Activated T-helper 17 cell treated with anti-CD3 and anti-CD28 coated beads, Interleukin-2, amount 50 U/mL, for 72 hours (primary cell): ENCODE data around the gene MUC5AC. TPM values are rescaled to one million over a fixed set of nuclear protein-coding genes. Genes with fewer than 3 reads are reported as not detected.
"Not testable (repeated sequence)": the region's sequence is repeated elsewhere in the genome, so short reads cannot be mapped to it uniquely, and the experiment has no call there.

Experiments
- ATAC-seq: fragments of 150-1000 bp; cut with Tn5 transposase; replicated peaks from 2 replicates; pipeline ENCODE4 v1.10.0; 2021; ENCODE audit warnings: mild to moderate bottlenecking, moderate library complexity
- H3K27ac Mint-ChIP-seq: one replicate; pipeline ENCODE4 v1.8.0; 2022; ENCODE audit warnings: mixed read lengths
- H3K27me3 Mint-ChIP-seq: one replicate; pipeline ENCODE4 v1.8.0; 2022; ENCODE audit warnings: mixed read lengths
- H3K36me3 Mint-ChIP-seq: one replicate; pipeline ENCODE4 v1.8.0; 2022; ENCODE audit warnings: low read depth, mild to moderate bottlenecking, mixed read lengths
- H3K4me1 Mint-ChIP-seq: one replicate; pipeline ENCODE4 v1.8.0; 2022; ENCODE audit warnings: mixed read lengths
- H3K4me3 Mint-ChIP-seq: one replicate; pipeline ENCODE4 v1.8.0; 2022; ENCODE audit warnings: mild to moderate bottlenecking, mixed read lengths
- H3K9me3 Mint-ChIP-seq: one replicate; pipeline ENCODE4 v1.8.0; 2022; ENCODE audit warnings: mixed read lengths
- total RNA-seq, 2 donors: library from RNA; stranded (reverse); gene quantifications; one replicate each; pipeline ENCODE4 v1.2.3, GENCODE V29; 2022

Gene MUC5AC
- total RNA-seq, 2 donors from 2014 or later: not detected

GRCh38 chr11:1171985-1172728 is 14.4 kb downstream of the MUC5AC start:
- Mint-ChIP-seq H3K4me3 (no peak overlapping the region), H3K4me1 (peaks cover 8% of the 10 kb centered on the region), H3K27ac (no peak overlapping the region), H3K36me3 (no peaks in the 10 kb centered on the region), H3K27me3 (peaks cover 4% of the 10 kb centered on the region), H3K9me3 (peaks cover 8% of the 10 kb centered on the region)
- ATAC-seq: no peak

DNA sequence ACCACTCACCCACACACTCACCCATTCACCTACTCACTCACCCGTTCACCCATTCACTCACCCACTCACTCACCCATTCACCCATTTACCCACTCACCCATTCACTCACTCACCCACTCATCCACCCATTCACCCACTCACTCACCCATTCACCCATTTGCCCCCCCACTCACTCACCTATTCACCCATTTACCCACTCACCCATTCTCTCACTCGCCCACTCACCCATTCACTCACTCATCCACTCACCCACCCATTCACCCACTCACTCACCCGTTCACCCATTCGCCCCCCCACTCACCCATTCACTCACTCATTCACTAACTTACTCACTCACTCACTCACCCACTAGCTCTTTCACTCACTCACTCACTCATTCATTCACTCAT is 15.0 kb downstream of the MUC5AC start:
- no peak overlapping the region for H3K4me3 Mint-ChIP-seq
- H3K27me3 Mint-ChIP-seq: peaks cover 4% of the 10 kb centered on the region
- no peak overlapping the region for H3K27ac Mint-ChIP-seq
- ATAC-seq: no peak
- H3K9me3 Mint-ChIP-seq: peaks cover 8% of the 10 kb centered on the region
- no peaks in the 10 kb centered on the region for H3K36me3 Mint-ChIP-seq
- peaks cover 8% of the 10 kb centered on the region for H3K4me1 Mint-ChIP-seq

DNA sequence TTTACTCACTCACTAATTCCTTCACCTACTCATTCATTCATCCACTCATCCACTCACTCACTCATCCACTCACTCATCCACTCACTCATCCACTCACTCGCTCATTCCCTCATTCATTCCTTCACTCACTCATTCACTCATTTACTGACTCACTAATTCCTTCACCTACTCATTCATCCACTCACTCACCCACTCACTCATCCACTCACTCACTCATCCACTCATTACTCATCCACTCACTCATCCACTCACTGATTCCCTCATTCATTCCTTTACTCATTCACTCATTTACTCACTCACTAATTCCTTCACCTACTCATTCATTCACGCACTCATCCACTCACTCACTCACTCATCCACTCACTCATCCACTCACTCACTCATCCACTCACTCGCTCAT is 15.6 kb downstream of the MUC5AC start:
- H3K27me3 Mint-ChIP-seq, ATAC-seq, H3K4me1 Mint-ChIP-seq, H3K36me3 Mint-ChIP-seq, H3K4me3 Mint-ChIP-seq, H3K9me3 Mint-ChIP-seq, H3K27ac Mint-ChIP-seq: not testable (repeated sequence)

- no peaks in the 10 kb centered on the region for H3K36me3 Mint-ChIP-seq
- peaks cover 8% of the 10 kb centered on the region for H3K4me1 Mint-ChIP-seq
- H3K9me3 Mint-ChIP-seq: peaks cover 8% of the 10 kb centered on the region
- H3K27ac Mint-ChIP-seq: no peak overlapping the region
- peaks cover 4% of the 10 kb centered on the region for H3K27me3 Mint-ChIP-seq
- H3K4me3 Mint-ChIP-seq: no peak overlapping the region
- ATAC-seq: no peak
Observed at GRCh38 chr11:1174441-1175370, 17.0 kb downstream of the MUC5AC start.

DNA sequence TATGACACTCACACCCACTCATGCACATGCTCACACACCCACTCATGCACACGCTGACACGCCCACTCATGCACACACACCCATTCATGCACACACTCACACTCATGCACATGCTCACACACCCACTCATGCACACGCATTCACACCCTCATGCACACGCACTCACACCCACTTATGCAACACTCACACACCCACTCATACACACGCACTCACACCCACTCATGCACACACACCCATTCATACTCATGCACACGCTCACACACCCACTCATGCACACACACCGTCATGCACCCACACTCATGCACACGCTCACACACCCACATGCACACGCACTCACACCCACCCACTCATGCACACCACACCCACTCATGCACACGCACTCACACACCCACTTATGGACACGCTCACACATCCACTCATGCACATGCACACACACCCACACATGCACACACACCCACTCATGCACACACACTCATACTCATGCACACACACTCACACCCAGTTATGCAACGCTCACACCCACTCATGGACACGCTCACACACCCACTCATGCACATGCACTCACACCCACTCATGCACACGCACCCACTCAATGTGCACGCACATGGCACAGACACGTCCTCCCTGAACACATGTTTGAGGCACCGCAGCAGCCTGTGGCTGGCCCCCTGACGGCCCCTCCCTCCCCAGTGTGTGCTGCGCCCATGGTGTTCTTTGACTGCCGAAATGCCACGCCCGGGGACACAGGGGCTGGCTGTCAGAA is 17.9 kb downstream of the MUC5AC start:
- H3K27me3 Mint-ChIP-seq: peaks cover 4% of the 10 kb centered on the region
- H3K27ac Mint-ChIP-seq: no peak overlapping the region
- peaks cover 8% of the 10 kb centered on the region for H3K9me3 Mint-ChIP-seq
- H3K4me3 Mint-ChIP-seq: no peak overlapping the region
- H3K4me1 Mint-ChIP-seq: peaks cover 8% of the 10 kb centered on the region
- H3K36me3 Mint-ChIP-seq: no peaks in the 10 kb centered on the region
- ATAC-seq: no peak

DNA sequence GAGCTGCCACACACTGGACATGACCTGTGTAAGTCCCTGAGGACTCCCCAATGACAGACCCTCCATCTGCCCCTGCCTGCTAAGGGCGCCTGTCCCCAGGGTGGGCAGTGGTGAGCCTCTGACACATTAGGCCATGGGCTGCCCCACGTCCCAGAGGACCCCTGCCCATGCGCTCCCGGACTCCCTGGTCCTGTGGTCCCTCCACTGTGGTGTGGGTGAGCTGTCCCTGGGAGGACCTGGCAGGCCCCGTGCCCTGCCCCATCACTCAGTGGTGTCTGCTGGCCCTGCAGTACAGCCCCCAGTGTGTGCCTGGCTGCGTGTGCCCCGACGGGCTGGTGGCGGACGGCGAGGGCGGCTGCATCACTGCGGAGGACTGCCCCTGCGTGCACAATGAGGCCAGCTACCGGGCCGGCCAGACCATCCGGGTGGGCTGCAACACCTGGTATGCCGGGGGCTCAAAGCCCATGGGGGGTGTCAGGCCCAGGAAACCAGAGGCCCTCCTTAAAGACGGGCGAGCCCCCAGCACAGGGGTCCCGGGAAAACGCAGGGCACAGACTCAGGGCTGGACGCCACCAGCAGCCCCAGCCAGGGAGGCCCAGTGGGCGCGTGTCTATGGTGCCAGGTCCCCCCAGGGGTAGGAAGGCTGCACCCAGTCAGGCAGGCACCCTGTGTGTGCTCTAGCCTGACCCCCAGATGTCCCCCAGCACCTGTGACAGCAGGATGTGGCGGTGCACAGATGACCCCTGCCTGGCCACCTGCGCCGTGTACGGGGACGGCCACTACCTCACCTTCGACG is 18.7 kb downstream of the MUC5AC start:
- Mint-ChIP-seq H3K27ac (no peak overlapping the region), H3K9me3 (peaks cover 3% of the 10 kb centered on the region), H3K4me1 (peaks cover 8% of the 10 kb centered on the region), H3K36me3 (no peaks in the 10 kb centered on the region), H3K4me3 (no peak overlapping the region), H3K27me3 (peaks cover 4% of the 10 kb centered on the region)
- no peak for ATAC-seq

DNA sequence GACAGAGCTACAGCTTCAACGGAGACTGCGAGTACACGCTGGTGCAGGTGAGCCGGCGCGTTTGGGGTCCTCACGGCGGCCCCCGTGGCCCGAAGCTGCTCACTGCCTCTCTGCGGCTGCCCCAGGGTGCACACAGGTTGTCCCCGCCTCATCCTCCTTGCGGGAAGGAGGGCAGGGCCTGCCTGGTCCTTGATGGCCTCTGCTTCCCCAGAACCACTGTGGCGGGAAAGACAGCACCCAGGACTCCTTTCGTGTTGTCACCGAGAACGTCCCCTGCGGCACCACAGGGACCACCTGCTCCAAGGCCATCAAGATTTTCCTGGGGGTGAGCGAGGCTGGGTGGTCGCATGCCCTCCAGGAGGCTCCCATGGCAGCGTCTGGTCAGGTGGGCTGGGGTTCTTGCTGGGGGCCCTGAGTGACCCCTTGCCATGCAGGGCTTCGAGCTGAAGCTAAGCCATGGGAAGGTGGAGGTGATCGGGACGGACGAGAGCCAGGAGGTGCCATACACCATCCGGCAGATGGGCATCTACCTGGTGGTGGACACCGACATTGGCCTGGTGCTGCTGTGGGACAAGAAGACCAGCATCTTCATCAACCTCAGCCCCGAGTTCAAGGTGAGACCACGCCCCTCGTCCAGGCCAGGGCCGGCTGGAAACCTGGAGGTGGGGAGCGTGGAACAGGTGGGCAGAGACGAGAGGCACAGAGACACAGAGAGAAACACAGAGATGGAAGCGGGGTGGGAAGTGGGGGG is 19.4 kb downstream of the MUC5AC start:
- no peak for ATAC-seq

DNA sequence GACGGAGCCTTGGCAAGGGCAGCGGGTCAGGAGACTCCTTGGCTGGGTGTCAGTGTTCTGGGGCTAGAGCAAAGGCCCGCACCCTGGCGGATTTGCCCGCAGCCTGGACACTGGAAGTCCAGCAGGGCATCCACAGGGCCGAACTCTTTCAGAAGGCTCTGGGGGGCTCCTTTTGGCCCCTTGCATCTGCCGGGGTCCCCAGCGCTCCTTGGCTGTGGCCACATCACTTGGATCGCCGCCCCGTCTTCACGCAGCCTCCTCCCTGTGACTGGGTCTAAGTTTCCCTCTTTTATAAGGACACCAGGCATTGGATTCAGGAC is 20.0 kb downstream of the MUC5AC start:
- Mint-ChIP-seq H3K27me3 (peaks cover 4% of the 10 kb centered on the region), H3K4me1 (peaks cover 8% of the 10 kb centered on the region), H3K27ac (no peak overlapping the region), H3K9me3 (peaks cover 3% of the 10 kb centered on the region), H3K36me3 (no peaks in the 10 kb centered on the region), H3K4me3 (no peak overlapping the region)
- no peak for ATAC-seq

More for the DNA sequence above, 19.4 kb downstream of the MUC5AC start:
- H3K36me3 Mint-ChIP-seq: no peaks in the 10 kb centered on the region
- H3K27ac Mint-ChIP-seq: no peak overlapping the region
- peaks cover 8% of the 10 kb centered on the region for H3K4me1 Mint-ChIP-seq
- H3K27me3 Mint-ChIP-seq: peaks cover 4% of the 10 kb centered on the region
- no peak overlapping the region for H3K4me3 Mint-ChIP-seq
- H3K9me3 Mint-ChIP-seq: peaks cover 3% of the 10 kb centered on the region

DNA sequence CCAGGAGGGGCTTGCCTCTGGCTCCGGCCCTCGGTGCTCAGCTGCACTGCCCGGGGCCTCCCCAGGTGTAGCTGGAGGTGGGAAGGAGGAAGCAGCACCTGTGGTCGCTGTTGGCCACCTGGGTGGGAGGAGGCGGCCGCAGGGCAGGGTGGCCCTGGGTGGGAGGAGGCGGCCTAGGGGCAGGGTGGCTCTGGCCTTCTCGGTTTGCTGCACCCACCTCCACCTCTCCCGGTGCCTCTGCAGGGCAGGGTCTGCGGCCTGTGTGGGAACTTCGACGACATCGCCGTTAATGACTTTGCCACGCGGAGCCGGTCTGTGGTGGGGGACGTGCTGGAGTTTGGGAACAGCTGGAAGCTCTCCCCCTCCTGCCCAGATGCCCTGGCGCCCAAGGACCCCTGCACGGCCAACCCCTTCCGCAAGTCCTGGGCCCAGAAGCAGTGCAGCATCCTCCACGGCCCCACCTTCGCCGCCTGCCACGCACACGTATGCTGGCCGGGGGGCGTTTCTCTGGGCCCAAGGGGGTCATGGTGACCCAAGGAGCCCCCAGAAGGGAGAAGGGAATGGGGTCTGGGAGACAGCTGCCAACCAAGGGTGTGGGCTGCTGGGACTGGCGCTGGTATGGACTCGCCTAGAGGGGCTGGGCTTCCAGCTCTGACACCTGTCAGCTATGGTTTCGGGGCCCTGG is 20.6 kb downstream of the MUC5AC start:
- peaks cover 3% of the 10 kb centered on the region for H3K9me3 Mint-ChIP-seq
- no peak overlapping the region for H3K27ac Mint-ChIP-seq
- peaks cover 8% of the 10 kb centered on the region for H3K4me1 Mint-ChIP-seq
- H3K4me3 Mint-ChIP-seq: no peak overlapping the region
- H3K36me3 Mint-ChIP-seq: no peaks in the 10 kb centered on the region
- ATAC-seq: no peak
- peaks cover 4% of the 10 kb centered on the region for H3K27me3 Mint-ChIP-seq

DNA sequence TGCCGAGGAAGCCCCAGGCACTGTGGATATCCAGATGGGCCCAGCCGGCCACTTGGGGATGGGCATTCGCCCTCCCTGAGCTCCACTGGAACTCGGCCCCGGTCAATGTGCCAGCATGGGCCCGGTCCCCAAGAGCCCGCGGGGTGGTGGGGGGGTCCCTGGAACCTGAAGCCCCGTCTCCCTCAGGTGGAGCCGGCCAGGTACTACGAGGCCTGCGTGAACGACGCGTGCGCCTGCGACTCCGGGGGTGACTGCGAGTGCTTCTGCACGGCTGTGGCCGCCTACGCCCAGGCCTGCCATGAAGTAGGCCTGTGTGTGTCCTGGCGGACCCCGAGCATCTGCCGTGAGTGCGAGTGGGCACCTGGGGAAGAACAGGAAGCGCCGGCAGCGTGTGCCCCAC is 21.2 kb downstream of the MUC5AC start:
- Mint-ChIP-seq H3K27ac (no peak overlapping the region), H3K4me3 (no peak overlapping the region), H3K9me3 (peaks cover 3% of the 10 kb centered on the region), H3K4me1 (peaks cover 8% of the 10 kb centered on the region), H3K27me3 (peaks cover 4% of the 10 kb centered on the region), H3K36me3 (no peaks in the 10 kb centered on the region)
- no peak for ATAC-seq

GRCh38 chr11:1179641-1180040 is 21.9 kb downstream of the MUC5AC start:
- H3K27ac Mint-ChIP-seq: no peak overlapping the region
- H3K9me3 Mint-ChIP-seq: peaks cover 3% of the 10 kb centered on the region
- peaks cover 4% of the 10 kb centered on the region for H3K27me3 Mint-ChIP-seq
- peaks cover 8% of the 10 kb centered on the region for H3K4me1 Mint-ChIP-seq
- H3K4me3 Mint-ChIP-seq: no peak overlapping the region
- ATAC-seq: no peak
- H3K36me3 Mint-ChIP-seq: no peaks in the 10 kb centered on the region

DNA sequence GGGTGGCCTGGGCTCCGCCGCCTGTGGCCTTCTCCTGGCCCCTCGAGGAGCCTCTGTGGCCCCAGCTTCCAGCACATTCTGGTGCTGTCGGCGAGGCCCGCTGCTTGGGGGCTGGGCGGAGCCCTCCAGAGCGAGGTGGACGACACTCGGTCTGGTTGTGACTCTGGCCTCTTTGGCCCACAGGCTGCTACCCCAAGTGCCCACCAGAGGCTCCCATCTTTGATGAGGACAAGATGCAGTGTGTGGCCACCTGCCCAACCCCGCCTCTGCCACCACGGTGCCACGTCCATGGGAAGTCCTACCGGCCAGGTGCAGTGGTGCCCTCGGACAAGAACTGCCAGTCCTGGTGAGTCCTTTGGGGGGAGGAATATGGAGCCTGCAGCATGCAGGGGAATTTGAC is 22.4 kb downstream of the MUC5AC start:
- Mint-ChIP-seq H3K27me3 (peaks cover 4% of the 10 kb centered on the region), H3K27ac (no peak overlapping the region), H3K36me3 (no peaks in the 10 kb centered on the region), H3K4me1 (peaks cover 8% of the 10 kb centered on the region), H3K9me3 (peaks cover 3% of the 10 kb centered on the region), H3K4me3 (no peak overlapping the region)
- no peak for ATAC-seq

- no peak overlapping the region for H3K27ac Mint-ChIP-seq
- ATAC-seq: no peak
- H3K4me1 Mint-ChIP-seq: peaks cover under 1% of the 10 kb centered on the region
- H3K27me3 Mint-ChIP-seq: no peaks in the 10 kb centered on the region
- no peaks in the 10 kb centered on the region for H3K9me3 Mint-ChIP-seq
- no peak overlapping the region for H3K4me3 Mint-ChIP-seq
- no peaks in the 10 kb centered on the region for H3K36me3 Mint-ChIP-seq
Observed at GRCh38 chr11:1180947-1181391, 23.2 kb downstream of the MUC5AC start.
